ENCODE data around the gene CMBL.

DNA sequence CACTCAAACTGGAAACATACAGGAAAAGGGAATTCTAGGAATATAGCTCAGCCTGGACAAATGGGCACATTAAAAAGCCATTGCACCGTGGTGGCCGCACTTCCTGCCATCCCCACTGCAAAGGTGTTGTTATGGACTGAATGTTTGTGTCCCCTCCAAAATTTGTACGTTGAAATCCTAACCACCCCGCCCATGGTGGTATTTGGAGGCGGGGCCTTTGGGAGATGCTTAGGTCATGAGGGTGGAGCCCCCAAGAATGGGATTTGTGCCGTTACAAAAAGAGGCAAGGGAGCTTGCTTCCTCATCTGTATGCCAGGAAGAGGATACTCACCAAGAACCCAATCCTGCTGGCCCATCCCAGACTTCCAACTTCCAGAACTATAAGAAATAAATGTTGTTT, 1.1 kb upstream of the CMBL start:
- TF ChIP-seq, protein P1, sequence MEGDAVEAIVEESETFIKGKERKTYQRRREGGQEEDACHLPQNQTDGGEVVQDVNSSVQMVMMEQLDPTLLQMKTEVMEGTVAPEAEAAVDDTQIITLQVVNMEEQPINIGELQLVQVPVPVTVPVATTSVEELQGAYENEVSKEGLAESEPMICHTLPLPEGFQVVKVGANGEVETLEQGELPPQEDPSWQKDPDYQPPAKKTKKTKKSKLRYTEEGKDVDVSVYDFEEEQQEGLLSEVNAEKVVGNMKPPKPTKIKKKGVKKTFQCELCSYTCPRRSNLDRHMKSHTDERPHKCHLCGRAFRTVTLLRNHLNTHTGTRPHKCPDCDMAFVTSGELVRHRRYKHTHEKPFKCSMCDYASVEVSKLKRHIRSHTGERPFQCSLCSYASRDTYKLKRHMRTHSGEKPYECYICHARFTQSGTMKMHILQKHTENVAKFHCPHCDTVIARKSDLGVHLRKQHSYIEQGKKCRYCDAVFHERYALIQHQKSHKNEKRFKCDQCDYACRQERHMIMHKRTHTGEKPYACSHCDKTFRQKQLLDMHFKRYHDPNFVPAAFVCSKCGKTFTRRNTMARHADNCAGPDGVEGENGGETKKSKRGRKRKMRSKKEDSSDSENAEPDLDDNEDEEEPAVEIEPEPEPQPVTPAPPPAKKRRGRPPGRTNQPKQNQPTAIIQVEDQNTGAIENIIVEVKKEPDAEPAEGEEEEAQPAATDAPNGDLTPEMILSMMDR (IDR thresholded peaks at IDR 0.05), result no peak
- TF ChIP-seq POLR2A (IDR thresholded peaks at IDR 0.05), result no peak
- no peak for TF ChIP-seq EP300 (IDR thresholded peaks at IDR 0.05)
- TF ChIP-seq POLR2AphosphoS5 (IDR thresholded peaks at IDR 0.05), result no peak
